Measurements from ENCODE around the gene CHRNA1. TPM values are rescaled to one million over a fixed set of nuclear protein-coding genes. Genes with fewer than 3 reads are reported as not detected.
"Not testable (repeated sequence)": the region's sequence is repeated elsewhere in the genome, so short reads cannot be mapped to it uniquely, and the experiment has no call there.

Gene CHRNA1
- total RNA-seq, 1 experiment from 2014 or later = 1.8 TPM

DNA sequence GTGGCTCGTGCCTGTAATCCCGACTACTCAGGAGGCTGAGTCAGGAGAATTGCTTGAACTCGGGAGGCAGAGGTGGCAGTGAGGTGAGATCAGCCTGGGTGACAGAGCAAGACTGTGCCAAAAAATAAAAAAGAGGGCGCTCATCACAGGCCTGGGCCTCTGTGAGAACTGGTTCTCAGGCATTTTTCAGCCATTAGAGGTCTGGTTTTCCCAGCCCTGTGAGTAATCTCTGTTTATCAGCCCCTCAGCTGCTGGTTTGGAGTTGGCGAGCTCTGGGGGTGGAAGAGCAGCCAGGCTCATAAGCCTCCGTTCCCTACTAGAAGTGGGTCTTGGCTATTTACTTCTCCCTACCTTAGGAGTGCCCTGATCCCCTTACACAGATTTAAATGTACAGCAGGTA is 53.1 kb downstream of the CHRNA1 start:
- H2AFZ ChIP-seq (ENCODE audit: low read length) = no peak overlapping the region
- ATAC-seq = no peak
- DNase-seq = no peak
- H3K9ac ChIP-seq (ENCODE audit: low read length) = no peak overlapping the region
- TF ChIP-seq EZH2 (IDR thresholded peaks at IDR 0.05; ENCODE audit: low read length, unreplicated experiment) (no peak), EZH2phosphoT487 (IDR thresholded peaks at IDR 0.05; ENCODE audit: borderline replicate concordance, low read length) (no peak)
- TF ChIP-seq, protein P1, sequence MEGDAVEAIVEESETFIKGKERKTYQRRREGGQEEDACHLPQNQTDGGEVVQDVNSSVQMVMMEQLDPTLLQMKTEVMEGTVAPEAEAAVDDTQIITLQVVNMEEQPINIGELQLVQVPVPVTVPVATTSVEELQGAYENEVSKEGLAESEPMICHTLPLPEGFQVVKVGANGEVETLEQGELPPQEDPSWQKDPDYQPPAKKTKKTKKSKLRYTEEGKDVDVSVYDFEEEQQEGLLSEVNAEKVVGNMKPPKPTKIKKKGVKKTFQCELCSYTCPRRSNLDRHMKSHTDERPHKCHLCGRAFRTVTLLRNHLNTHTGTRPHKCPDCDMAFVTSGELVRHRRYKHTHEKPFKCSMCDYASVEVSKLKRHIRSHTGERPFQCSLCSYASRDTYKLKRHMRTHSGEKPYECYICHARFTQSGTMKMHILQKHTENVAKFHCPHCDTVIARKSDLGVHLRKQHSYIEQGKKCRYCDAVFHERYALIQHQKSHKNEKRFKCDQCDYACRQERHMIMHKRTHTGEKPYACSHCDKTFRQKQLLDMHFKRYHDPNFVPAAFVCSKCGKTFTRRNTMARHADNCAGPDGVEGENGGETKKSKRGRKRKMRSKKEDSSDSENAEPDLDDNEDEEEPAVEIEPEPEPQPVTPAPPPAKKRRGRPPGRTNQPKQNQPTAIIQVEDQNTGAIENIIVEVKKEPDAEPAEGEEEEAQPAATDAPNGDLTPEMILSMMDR (conservative IDR thresholded peaks at IDR 0.05; ENCODE audit: low read depth, low read length) = no peak
- ChIA-PET POLR2A (ENCODE audit: unreplicated experiment) (no interaction called here), CTCF (no interaction called here)
- no peak overlapping the region for H3K4me2 ChIP-seq (ENCODE audit: low read length)
- H3K9me3 ChIP-seq (ENCODE audit: low read length) = no peaks in the 10 kb centered on the region
- no peaks in the 10 kb centered on the region for H3K9me2 ChIP-seq (replicated peaks; ENCODE audit: low read length)
- no peaks in the 10 kb centered on the region for H3K79me2 ChIP-seq (ENCODE audit: low read length)
- no TSS peak for BruUV-seq (replicated peaks)
- no peaks in the 10 kb centered on the region for H3K36me3 ChIP-seq (ENCODE audit: low read depth, low read length)
- H3F3A ChIP-seq (ENCODE audit: low read length, unreplicated experiment) = no peaks in the 10 kb centered on the region
- H3K27me3 ChIP-seq (ENCODE audit: low read length) = peaks cover 22% of the 10 kb centered on the region
- H3K27ac ChIP-seq (ENCODE audit: low read length) = no peak overlapping the region
- no peak overlapping the region for H3K4me3 ChIP-seq (ENCODE audit: low read length)
- H4K20me1 ChIP-seq (ENCODE audit: low read length) = no peaks in the 10 kb centered on the region
- H3K4me1 ChIP-seq (ENCODE audit: insufficient read depth, low read length) = no peaks in the 10 kb centered on the region
- intact Hi-C loops (cut with micrococcal nuclease) = no loop called here

DNA sequence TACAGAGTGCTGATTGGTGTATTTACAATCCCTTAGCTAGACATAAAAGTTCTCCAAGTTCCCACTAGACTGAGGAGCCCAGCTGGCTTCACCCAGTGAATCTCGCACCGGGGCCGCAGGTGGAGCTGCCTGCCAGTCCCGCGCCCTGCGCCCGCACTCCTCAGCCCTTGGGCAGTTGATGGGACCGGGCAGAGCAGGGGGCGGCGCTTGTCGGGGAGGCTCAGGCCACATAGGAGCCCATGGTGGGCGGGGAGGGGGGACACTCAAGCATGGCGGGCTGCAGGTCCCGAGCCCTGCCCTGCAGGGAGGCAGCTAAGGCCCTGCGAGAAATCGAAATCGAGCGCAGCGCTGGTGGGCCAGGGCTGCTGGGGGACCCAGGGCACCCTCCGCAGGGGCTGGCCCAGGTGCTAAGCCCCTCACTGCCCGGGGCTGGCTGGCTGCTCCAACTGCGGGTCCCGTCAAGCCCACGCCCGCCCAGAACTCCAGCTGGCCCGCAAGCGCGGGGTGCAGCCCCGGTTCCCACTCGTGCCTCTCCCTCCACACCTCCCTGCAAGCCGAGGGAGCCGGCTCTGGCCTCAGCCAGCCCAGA is 54.8 kb downstream of the CHRNA1 start:
- H3K9me2 ChIP-seq (replicated peaks; ENCODE audit: low read length); H3K9me3 ChIP-seq (ENCODE audit: low read length); H4K20me1 ChIP-seq (ENCODE audit: low read length); DNase-seq; H3K79me2 ChIP-seq (ENCODE audit: low read length); H3F3A ChIP-seq (ENCODE audit: low read length, unreplicated experiment); intact Hi-C loops (cut with micrococcal nuclease); ATAC-seq; H2AFZ ChIP-seq (ENCODE audit: low read length); BruUV-seq (replicated peaks); POLR2A ChIA-PET (ENCODE audit: unreplicated experiment); CTCF ChIA-PET; H3K36me3 ChIP-seq (ENCODE audit: low read depth, low read length); H3K27ac ChIP-seq (ENCODE audit: low read length); H3K4me3 ChIP-seq (ENCODE audit: low read length); H3K9ac ChIP-seq (ENCODE audit: low read length); H3K4me2 ChIP-seq (ENCODE audit: low read length); H3K4me1 ChIP-seq (ENCODE audit: insufficient read depth, low read length): not testable (repeated sequence)
- H3K27me3 ChIP-seq (ENCODE audit: low read length) = peaks cover 39% of the 10 kb centered on the region

DNA sequence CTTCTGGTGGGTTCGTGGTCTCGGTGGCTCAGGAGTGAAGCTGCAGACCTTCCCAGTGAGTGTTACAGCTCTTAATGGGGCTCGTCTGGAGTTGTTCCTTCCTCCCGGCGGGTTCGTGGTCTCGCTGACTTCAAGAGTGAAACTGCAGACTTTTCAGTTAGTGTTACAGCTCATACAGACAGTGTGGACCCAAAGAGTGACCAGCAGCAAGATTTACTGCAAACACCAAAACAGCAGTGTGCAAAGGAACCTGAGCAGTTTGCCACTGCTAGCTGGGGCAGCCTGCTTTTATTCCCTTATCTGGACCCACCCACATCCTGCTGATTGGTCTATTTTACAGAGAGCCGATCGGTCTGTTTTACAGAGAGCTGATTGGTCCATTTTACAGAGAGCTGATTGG is 55.6 kb downstream of the CHRNA1 start:
- no peaks in the 10 kb centered on the region for H3K36me3 ChIP-seq (ENCODE audit: low read depth, low read length)
- no peak for TF ChIP-seq EZH2phosphoT487 (IDR thresholded peaks at IDR 0.05; ENCODE audit: borderline replicate concordance, low read length)
- no peak for TF ChIP-seq EZH2 (IDR thresholded peaks at IDR 0.05; ENCODE audit: low read length, unreplicated experiment)
- TF ChIP-seq, protein P1 (conservative IDR thresholded peaks at IDR 0.05; ENCODE audit: low read depth, low read length) = no peak
- H3F3A ChIP-seq (ENCODE audit: low read length, unreplicated experiment) = no peaks in the 10 kb centered on the region
- H3K9me3 ChIP-seq (ENCODE audit: low read length) = no peaks in the 10 kb centered on the region
- ATAC-seq (no peak), DNase-seq (no peak)
- no TSS peak for BruUV-seq (replicated peaks)
- H3K9ac ChIP-seq (ENCODE audit: low read length) = no peak overlapping the region
- no peaks in the 10 kb centered on the region for H3K79me2 ChIP-seq (ENCODE audit: low read length)
- H4K20me1 ChIP-seq (ENCODE audit: low read length) = no peaks in the 10 kb centered on the region
- ChIA-PET CTCF (no interaction called here), POLR2A (ENCODE audit: unreplicated experiment) (no interaction called here)
- no peak overlapping the region for H3K27ac ChIP-seq (ENCODE audit: low read length)
- no peak overlapping the region for H2AFZ ChIP-seq (ENCODE audit: low read length)
- H3K4me3 ChIP-seq (ENCODE audit: low read length) = no peak overlapping the region
- H3K27me3 ChIP-seq (ENCODE audit: low read length) = peaks cover 41% of the 10 kb centered on the region
- H3K4me2 ChIP-seq (ENCODE audit: low read length) = no peak overlapping the region
- H3K9me2 ChIP-seq (replicated peaks; ENCODE audit: low read length) = no peaks in the 10 kb centered on the region
- H3K4me1 ChIP-seq (ENCODE audit: insufficient read depth, low read length) = no peaks in the 10 kb centered on the region
- intact Hi-C loops (cut with micrococcal nuclease) = no loop called here

Data from PC-3 (cell line).